Activated effector memory CD4-positive, alpha-beta T cell treated with Interleukin-2 at 50 U/mL for 16 hours (primary cell): Measurements from ENCODE around the gene AP3D1.
"Not testable (repeated sequence)": the region's sequence is repeated elsewhere in the genome, so short reads cannot be mapped to it uniquely, and the experiment has no call there.

Source experiments
- DNase-seq: peaks from one replicate; pipeline ENCODE4 v3.0.0-alpha.2; 2020

AP3D1 gene

DNA sequence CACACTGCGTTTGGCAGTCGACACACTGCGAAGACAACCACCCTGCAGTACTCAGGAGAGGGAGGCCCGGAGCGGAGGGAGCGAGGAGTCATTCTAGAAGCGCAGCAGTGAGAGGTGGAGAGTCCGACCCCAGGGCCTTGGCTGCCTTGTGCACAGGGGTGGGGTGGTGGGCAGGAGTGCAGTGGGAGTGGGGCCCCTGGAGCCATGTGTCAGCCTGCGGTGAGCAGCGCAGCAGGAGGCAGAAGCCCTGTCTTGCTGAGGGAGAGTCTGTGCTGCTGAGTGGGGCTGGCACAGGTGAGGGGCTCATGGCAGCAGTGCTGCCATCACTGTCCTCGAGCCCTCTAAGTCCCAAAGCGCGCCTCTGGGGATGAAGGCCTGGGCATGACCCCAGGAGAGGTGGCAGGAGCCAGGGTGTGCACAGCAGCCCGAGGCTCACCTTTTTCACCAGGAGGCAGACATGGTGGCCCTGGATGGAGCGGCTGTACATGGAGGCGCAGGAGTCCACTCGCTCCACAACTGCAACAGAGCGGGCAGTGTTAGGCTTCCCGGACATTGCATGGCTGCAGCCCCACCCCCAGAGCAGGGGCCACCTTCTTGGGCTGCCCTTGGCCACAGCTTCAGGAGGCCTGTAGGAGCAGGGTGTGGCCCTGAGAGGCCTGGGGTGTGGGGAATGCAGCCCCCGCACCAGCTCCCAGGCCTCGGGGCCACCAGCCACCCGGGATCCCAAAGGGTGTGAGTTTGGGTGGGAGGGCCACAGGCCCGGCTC, 42.9 kb downstream of the AP3D1 start:
- DNase-seq = no peak

DNA sequence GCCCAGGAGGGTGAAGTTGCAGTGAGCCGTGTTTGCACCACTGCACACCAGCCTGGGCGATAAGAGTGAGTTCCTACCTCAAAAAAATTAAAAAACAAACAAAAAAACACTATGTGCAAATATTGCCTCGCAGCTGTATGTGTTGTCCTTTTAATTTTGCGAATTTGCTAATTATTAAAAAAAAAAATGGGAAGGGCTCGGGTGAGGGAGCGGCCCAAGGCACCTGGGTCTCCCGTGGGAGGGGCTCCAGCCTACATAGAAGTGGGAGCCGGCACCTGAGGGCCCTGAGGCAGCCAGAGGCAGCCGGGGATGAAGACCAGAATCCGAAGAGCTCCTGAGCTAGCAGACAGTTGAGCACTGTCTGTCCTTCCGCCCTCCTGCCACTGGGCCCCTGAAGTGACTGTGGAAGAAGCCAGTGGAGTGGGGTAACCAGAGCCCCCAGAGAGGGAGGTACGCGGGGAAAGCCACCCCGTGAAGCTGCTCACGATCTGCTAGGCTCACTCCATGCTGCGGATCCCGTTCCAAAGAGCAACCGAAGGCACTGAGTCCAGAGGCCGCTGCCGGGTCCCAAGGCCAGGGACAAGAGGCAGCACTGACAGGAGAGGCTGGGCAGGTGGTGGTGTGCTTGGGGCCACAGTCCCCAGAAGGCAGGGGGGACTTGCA, 48.2 kb downstream of the AP3D1 start:
- no peak for DNase-seq

DNA sequence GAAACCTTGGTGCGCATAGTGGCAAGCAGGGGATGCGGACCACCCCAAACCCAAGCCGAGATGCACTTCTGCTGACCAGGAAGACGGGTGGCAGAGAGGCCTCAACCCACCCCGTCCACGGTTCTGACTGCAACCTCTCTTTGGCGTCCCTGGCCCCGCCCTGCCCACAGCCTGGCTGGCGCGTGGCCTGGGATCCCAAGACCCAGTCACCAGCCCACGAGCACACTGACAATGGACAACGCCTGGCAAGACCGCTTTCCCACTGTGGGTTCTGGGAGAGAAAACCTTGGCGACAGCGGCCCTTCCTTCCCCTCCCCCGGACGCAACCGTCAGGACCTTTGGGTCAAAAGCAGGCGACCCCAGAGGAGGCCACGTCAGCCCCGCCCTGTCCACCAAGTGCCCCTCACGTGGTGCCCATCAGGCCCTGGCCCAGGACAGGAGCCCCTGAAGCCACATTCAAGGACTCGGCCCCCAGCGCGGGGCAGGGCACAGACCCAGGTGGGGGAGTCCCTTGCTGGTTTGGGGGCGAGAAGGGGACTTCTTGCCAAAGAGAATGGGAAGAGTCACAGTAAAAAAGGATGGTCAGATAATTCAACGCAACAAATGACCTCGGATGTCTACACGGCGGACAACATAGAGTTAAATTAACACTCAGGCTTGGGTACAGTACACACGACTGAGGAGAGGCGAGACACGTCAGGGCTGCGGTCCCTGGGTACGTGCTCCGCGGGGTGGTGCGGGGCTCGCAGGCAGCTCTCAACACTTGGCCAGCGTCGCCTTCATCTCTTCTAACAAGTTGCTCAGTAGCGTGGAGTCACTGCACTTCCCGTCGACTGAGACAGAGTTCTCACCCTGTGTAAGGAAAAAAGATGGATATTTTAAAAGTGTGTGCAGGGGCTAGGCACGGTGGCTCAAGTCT, 49.7 kb downstream of the AP3D1 start:
- no peak for DNase-seq

DNA sequence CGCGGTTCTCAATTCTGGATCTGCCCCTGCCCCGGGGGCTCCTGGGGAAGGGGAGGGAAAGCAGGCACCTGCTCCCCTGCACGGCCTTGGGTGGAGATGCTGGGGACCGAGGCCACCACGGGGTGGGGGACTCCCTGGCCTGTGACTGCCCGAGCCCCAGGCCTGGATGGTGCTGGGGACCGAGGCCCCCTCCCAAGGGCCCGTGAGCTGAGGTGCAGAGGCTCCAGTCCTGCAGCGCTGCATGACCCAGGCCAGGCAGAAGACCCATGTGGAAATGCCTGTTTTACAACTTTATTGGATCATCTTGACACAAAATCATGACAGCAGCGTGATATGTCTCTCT, 50.7 kb downstream of the AP3D1 start:
- no peak for DNase-seq

DNA sequence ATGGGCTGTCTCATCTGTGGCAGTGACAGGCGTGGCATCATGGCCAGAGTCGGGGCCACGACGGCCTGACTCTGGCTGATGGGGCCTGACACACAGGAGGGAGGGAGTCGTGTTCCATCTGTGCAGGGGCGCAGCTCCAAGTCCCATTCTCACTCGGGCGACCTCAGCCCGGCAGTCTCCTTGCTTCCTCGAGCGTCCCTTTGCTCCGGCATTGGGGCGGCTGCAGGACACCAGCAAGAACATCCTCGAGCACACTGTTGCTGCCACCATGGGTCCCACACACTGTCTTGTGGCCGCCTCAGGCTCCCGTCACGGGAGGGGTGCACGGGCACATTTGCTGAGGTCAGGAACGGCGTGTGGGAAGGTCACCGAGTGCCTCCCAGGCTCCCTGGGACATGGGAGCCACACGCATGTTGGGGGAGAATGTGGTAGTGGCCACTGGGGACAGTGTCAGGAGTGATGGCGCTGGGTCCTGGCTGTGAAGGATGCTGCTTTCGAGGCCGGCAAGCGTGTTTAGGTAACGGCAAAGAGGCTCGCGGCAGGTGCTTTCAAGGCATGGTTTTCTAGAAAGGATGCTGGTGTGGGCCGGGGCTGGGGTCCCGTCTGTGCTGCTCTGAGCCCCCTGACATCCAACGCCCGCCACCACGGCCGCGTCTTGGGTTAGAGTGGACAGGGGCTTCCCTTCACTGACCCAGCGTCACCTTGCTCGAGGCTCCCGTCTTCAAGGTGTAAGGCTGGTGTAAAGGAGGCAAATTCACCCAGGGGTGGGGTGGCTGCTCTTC, 51.2 kb downstream of the AP3D1 start:
- DNase-seq = no peak

DNA sequence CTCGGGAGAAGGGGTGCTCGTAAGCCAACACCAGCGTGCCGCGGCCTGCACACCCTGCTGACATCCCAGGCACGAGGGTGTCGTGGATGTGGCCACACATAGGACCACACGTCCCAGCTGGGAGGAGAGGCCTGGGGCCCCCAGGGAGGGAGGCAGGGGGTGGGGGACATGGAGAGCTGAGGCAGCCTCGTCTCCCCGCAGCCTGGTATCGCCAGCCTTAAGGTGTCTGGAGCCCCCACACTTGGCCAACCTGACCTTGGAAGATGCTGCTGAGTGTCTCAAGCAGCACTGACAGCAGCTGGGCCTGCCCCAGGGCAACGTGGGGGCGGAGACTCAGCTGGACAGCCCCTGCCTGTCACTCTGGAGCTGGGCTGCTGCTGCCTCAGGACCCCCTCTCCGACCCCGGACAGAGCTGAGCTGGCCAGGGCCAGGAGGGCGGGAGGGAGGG, 52.3 kb downstream of the AP3D1 start:
- DNase-seq = no peak

DNA sequence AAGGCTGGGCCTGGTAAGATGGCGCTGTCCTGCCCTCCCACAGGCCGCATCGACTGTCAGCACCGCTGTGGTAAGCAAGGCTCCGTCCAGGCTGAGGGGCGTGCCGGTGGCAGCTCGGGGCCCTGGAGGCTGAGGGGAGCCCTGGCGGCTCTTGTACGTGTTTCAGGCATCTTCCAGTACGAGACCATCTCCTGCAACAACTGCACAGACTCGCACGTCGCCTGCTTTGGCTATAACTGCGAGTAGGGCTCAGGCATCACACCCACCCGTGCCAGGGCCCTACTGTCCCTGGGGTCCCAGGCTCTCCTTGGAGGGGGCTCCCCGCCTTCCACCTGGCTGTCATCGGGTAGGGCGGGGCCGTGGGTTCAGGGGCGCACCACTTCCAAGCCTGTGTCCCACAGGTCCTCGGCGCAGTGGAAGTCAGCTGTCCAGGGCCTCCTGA, 53.5 kb downstream of the AP3D1 start:
- DNase-seq = no peak

DNA sequence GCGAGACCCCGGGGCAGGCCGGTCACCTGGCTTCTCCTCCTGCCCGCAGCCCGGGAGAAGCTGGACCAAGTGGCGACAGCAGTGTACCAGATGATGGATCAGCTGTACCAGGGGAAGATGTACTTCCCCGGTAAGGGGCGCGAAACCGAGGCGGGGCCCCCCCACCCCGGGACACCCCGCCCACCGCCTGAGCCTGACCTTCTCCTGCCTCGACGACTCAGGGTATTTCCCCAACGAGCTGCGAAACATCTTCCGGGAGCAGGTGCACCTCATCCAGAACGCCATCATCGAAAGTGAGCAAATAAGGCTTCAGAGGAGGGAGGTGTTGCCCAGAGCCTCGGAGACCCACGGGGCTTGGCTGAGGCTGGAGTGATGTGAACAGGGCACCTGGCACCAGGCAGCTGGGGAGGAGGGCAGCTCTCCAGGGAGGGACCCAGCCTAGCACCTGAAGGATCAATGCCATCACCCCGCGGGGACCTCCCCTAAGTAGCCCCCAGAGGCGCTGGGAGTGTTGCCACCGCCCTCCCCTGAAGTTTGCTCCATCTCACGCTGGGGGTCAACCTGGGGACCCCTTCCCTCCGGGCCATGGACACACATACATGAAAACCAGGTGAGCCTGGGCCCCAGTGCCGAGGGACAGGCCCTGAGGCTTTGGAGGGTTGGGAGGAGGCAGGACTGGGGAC, 54.0 kb downstream of the AP3D1 start:
- DNase-seq = peak; percentile 25

DNA sequence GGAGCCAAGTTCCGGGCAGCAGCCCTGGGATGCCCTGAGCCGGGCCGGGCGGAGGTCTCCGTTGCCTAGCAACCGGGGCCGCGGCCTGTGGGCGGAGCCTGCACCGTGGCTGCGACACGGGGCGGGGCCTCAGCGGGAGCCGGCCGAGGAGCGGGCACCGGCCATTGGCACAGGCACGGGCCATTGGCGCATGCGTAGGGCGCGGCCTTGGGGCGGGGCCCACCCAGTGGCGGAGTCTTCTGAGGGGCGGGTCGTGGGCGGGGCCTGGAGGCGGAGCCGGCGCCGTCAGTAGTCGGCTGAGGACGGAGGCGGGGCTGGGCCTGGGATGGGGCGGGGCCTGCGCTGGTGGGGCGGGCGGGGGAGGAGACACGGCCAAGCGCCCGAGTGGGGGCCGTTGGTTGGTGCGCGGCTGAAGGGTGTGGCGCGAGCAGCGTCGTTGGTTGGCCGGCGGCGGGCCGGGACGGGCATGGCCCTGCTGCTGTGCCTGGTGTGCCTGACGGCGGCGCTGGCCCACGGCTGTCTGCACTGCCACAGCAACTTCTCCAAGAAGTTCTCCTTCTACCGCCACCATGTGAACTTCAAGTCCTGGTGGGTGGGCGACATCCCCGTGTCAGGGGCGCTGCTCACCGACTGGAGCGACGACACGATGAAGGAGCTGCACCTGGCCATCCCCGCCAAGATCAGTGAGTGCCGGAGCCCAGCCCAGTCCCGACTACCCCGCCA, 54.7 kb downstream of the AP3D1 start, which contains the start of gene IZUMO4:
Gene IZUMO4, plus strand, starts transcription at position 436 of the 723 bp plus-strand sequence. Its CDS starts 31 bp downstream, at position 467.
- DNase-seq = peak; percentile 99

DNA sequence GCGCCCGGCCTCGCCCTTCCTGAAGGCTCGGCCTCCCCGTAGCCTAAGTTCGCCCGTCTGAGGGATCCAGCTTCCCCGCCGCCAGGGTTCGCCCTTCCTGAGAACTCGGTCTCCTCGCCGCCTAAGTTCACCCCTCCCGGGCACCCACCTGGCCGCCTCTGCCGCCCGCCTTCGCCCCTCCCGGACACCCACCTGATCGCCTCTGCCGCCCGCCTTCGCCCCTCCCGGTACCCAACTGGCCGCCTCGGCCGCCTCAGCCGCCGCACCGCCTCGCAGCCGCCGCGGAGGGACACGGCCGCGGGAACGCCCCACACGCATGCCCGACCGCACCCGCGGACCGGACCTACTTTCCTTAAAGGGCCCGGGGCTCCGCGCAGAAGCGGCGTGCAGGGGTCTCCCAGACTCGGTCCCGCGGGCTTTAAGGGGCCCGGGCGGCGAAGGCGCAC, 55.3 kb downstream of the AP3D1 start, which contains the start of gene MOB3A:
Gene MOB3A, minus strand, starts transcription at position 293 of the 446 bp plus-strand sequence. CDS start 17,766 bp downstream, outside the sequence.
- DNase-seq = peak; percentile 85

DNA sequence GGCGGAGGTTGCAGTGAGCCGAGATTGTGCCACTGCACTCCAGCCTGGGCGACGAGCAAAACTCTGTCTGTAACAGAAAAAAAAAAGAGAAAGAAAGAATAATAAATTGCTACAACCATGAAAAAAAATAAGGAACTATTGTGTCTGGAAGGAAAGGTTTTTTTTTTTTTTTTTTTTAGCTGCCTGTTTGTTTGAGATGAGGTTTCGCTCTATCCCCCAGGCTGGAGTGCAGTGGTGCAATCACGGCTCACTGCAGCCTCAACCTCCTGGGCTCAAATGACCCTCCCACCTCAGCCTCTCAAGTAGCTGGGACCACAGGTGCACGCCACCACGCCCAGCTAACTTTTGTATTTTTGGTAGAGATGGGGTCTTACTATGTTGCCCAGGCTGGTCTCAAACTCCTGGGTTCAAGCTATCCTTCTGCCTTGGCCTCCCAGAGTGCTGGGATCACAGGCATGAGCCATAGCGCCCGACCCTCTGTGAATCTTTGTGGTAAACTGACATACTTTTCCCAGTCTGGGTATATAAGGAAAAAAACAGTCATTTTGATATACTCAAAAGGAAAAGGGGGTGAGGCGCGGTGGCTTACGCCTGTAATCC, 59.3 kb downstream of the AP3D1 start:
- not testable (repeated sequence) for DNase-seq

DNA sequence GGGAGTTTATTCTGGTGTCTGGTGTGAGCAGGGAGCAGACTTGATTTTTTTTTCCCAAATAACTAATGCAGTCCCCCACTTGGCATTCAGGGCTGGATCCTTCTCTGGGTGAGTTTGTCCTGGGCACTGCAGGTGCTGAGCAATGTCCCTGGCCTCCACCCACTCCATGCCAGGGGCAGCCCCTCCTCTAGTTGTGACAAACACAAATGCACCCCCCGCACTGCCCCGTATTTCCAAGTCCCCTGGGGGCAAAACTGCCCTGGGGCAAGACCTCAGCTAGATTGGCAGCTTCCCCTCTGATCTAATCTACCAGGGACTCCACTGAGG, 61.7 kb downstream of the AP3D1 start:
- no peak for DNase-seq

DNA sequence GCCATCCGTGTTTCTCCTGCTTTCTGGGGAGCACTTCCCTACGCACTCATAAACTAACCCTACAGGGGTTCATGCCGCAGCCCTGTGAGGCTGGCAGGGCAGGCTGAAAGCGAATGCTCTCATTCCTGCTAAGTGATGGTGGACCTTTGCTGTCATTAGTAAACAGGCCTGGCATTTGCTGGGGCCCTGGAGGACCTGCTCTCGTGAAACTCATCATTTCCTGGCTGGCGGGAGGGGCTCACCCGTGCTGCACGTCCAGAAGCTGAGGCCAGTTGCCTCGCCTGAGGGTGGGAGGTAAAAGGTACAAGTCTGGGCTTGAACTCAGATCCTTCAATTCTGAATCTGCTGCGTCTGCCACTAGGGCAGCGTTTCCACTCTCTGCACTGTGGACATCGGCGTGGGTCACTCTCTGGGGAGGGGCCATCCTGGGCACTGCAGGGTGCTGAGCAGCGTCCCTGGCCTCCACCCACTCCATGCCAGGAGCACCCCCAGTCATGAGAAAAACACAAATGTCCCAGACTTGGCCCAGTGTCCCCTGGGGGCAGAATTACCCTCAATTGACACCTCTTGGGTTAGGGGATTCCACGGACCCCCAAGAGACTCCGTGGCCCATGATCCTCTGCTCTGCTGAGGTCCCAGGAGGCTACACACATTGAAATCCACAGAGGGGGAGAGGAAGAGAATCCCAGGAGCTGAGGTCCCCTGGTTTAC, 62.2 kb downstream of the AP3D1 start:
- no peak for DNase-seq

DNA sequence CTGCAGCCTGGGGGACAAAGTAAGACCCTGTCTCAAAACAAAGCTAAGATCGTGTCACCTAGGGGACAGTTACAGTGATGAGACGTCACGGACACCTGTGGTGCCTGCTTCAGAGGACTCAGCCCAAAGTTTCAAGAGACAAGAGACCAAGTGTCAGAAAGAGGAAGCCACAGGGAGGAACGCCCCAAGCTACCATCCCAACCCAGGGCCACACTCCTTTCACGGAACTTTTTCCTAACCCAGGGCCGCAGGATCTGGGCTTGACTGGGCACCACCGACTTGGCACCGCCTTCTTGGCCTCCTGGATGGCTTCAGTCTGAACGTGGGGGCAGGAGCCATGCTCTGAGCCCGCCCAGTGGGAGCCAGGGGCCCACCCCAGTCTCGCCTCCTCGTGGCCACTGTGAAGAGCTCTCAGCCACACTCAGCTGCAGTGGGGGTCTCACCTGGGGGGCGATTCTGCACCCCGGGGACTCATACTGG, 63.7 kb downstream of the AP3D1 start:
- DNase-seq = no peak

DNA sequence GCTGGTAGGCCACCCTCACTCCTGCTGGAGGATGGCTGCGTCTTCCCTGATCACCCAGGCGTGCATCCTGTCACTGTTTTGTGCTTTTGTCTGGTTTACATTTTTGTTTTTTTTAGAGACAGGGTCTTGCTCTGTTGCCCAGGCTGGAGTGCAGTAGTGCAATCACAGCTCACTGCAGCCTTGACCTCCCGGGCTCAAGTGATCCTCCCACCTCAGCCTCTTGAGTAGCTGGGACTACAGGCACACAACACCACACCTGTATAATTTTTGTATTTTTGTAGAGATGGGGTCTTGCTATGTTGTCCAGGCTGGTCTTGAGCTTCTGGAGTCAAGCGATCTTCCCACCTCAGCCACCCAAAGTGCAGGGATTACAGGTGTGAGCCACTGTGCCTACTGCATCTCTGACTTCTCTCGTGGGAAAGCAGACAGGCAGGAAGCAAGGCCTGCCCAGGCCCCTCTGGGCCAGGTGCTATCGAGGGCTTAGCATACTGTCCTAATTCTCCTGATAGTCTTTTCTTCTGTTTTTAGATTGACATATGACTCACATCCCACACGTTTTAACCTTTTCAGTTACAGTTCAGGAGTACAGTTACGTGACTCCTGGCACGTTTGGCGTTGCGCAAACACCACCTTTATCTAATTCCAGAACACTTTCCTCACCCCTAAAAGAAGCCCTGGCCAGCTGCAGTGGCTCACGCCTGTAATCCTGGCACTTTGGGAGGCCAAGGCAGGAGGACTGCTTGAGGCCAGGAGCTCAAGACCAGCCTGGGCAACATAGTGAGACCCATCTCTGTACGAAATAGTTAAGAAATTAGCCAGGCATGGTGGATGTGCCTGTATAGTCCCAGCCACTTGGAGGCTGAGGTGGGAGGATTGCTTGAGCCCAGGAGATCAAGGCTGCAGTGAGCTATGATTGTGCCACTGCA, 64.4 kb downstream of the AP3D1 start:
- DNase-seq = not testable (repeated sequence)

DNA sequence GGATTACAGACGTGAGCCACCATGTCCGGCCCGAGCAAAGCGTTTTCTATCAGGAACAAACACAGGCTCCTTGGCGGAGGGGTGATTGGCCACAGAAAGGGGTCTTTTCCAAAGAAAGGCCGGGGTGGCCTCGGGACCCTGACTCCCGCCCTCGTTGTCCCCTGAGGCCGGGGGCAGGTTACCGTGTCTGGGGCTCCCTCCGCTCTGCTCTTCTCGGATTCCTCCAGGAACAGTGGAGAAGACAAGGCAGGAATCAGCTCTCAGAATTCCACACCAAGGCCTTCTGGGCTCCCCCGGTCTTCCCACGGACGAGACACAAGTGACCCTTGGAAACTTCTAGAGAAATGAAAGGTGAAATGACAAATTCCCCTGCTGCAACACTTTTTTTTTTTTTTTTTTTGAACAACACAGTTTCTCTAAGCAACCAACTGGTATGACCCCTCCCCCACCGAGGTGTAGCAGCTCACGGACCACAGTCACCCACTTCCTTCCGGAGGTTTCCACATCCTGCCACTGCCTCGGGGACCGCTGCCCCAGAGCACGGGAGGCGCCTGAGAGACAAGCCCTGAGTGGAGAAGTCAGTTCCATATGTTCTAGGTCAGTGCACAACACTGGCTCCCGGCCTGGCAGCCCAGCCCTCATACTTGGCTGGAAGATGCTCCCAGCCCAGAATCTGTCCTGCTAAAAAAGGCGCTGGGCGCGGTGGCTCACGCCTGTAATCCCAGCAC, 66.2 kb downstream of the AP3D1 start:
- DNase-seq = peak; percentile 91

DNA sequence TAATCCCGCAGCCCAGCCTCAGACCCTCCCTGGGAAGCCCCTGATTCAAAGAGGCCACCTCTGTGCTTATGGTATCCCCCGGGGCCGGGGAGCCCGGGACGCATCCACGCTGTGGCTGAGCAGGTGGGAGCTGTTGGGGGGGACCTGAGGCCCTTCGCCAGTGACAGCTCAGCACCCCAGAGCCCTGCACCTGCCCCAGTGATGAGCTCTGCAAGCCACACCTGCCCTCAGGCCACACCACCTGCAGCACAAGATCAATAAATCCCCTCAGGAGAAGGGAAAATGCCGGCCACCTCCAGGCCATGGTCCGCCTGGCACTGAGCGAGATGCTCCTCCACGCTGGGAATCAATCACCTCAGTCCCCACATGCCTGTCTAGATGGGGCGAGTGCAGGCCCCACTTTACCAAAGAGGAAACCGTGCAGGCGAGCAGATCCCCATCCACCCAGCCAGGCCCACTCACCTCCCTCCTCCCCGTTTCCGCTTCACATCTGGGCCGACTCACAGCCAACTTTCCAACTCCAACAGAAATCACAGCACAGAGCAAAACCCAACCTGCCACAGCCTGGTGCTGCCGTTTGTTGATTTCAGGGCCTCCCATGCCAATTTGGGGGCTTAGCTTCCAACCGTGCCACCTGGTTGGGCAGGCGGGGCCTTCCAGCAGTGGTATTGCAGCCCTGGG, 68.1 kb downstream of the AP3D1 start:
- DNase-seq = peak; percentile 72
